ENCODE measurements around the gene NT5DC3.
"Not testable (repeated sequence)": the region's sequence is repeated elsewhere in the genome, so short reads cannot be mapped to it uniquely, and the experiment has no call there.

The NT5DC3 gene

DNA sequence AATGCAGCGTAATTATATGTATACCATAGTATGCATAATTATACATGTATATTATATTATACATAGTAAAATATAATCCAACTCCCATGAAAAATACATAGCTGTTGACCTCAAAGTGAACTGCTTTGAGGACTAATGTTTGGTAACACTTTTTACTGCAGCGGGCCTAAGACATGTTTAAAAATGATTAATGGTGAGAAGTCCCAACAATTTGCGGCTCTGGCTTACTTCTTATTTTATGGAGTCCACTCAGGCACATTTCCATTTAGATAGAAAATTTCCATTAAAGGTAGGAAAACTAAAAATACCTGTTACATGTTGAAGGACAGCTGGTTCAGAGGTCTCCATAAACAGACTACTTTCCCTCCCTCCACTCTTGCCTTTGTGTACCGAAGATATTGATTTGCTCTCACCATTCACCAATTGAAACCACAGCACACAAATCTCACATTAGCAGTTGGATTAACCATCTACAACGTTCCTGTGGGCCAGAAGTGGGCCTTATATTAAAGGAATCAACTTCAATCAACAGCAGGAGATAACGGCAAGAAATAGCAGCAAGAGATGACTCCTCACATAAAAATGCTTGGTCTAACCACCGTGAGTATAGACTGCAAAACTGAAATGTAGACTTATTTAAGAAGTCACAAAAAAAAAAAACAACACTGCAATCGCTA lies 14.1 kb upstream of the NT5DC3 start:
- DNase-seq, result no peak

- DNase-seq, result no peak
These were observed 13.4 kb upstream of the NT5DC3 start for GRCh38 chr12:103854372-103854973.

DNA sequence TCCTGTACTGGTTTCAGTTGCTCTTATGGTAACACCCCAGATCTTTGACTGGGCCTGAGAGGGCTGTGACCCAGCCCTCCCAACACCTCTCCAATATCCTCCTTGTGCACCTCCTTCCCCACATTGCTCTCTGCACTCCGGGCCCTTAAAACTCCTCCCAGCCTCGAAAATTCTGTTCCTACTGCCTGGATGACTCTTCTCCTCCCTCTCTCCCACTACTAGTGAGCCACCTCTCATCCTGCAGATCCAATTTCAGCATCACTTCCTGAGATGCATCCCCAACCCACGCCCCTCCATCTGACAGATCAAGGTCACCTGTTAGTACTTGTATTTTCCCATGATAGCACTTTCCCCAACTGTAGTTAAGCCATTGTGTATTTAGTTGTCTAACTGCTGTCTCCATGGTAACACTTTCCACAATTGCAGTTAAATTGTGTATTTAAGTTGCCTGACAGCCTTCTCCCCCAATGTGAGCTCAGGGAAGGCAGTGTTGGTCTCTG lies 11.5 kb upstream of the NT5DC3 start:
- no peak for DNase-seq

- no peak for DNase-seq
These were observed 10.1 kb upstream of the NT5DC3 start for GRCh38 chr12:103851127-103851526.

- no peak for DNase-seq
These were observed 9.4 kb upstream of the NT5DC3 start for GRCh38 chr12:103850429-103850828.

DNA sequence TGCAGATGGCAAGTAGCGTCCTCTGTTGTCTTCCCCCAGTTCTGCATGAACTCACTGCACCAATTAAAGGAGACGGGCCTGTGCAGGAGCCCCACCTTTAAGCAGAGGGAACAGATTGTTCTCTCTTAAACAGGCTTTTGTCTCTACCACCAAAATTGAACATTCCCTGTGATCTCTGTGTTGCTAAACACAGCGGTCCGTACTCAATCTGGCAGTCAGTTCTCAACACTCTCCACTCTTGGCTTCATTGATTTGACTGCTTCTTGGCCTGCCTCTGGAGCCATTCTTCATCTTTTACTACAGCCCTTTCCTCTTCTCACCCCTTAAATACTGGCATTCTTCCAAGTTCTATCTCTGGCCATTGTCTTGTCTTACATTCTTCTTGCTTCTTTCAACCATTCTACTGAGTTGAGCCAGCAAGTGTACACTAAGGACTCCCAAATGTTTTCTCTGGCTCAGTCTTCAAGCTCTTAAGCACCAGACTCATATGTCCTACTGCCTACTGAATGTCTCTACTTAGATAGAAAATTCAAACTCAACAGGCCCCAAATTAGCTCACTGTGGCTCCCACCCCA lies 8.0 kb upstream of the NT5DC3 start:
- no peak for DNase-seq

GRCh38 chr12:103848143-103848542 lies 7.1 kb upstream of the NT5DC3 start:
- DNase-seq, result no peak

DNA sequence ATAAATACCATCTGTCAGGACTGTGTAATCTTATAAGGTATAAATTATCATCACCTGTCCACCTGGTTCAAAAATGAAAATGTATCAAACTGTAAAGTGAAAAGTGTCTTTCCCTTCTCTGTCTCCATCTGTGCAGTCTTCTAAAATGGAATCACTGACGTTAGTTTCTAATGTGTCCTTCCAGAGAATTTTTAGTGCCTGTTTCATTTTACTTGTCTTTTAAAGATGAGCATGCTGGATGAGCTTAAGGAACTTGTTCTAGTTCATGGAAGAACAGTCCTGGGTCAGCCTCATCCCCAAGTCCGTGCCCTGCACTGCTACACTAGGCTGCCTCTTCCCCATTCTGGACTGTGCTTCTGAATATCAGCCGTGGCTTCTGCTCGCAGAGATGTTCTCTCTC lies 5.4 kb upstream of the NT5DC3 start:
- DNase-seq, result no peak

- DNase-seq, result no peak
These were observed 3.3 kb upstream of the NT5DC3 start for GRCh38 chr12:103844305-103844704.

DNA sequence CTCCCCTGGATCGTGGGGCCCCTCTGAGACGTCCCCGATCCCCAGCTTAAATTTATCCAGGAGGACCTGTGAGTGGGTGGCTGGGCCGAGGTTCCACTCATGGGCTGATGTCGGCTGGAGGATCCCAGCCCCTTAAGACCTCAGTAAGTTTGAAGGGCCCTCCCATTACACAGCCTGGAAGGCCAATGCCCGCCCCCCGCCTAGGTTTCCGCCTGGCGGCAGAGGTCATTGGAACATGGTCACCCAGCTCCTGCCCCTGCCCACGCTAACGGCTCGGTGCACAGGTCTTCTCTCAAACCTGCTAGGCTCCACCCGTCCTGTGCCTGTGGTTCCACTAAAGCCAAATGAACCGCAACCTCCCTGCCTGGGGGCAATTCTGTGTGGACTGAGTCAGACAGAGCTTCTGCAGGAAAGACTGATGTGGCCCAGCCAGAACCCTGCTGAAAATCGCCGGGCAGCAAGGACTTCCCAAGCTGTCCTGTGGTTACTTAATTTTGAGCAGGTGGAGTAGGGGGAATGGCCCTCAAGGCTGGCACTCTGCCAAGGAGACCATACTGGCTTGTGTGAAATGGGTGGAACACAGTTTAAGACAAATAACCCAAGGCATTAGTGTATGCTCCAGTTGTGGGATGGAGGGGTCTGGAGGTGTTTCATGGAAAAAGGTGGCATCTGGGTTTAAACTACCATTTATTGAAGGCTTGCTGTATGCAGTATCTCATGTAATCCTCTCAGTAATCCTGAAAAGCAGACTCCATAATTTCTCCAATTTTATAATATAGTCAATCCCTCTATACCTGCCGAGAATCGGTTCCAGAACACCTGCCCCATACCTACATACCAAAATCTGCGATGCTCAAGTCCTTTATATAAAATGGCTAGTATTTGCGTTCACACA lies 903 bp upstream of the NT5DC3 start:
- peak; percentile 13 for DNase-seq

DNA sequence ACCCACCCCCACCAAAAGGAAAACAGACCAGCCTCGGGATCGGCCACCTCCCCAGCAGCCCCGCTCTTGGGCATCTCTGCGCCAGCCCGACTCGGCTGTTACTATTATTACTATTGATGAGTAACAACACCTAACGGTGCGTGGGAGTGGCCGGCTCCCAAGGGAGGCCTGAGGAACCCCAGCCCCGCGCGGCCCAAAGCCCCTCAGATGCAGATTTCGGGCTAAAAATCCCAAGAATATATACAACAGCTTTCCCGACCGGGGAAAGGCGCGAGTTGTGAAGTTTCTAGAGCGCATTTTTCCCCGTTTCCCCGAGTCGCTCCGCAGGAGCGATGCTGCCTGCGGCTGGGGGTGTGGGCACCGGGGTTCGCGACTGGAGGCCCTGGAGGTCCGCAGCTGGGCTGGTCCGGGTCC lies 565 bp downstream of the NT5DC3 start:
- peak; percentile 47 for DNase-seq

DNA sequence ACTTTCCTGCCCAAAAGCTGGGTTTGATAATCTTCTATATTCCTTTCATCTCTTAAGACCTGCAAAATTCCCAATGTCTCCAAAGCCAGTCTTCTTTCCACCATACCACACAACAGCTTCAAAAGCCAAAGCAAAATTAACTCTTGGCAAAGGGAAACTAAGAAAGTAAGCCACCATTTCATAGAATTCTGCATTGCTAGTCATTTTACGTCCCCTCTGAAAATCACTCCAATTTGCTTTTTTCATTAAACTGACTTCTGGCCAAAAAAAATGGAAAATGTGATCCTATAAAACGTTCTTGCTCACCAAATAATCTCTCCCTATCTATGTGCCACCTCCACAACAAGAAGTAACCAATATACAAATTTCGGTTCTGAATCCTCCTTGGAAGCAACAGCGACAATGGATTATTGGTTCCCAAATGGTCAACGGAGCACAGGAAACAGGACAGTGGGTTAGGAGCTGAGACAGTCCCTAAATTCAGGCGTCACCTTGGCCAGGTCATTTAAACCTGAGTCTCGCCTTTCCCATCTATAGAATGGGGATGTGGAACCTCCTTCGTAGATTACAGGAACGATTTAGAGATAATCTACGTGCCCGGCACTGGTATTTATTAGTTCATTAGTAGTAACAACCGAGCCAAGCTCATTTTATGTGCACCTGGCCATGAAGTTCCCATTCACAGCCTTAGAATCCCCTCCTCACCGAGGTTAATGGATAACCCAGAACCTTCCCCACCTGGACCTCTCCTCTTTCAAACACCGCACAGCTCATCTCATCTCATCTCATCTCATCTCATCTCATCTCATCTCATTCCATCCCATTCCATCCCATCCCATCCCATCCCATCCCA lies 1.2 kb downstream of the NT5DC3 start:
- no peak for DNase-seq

DNA sequence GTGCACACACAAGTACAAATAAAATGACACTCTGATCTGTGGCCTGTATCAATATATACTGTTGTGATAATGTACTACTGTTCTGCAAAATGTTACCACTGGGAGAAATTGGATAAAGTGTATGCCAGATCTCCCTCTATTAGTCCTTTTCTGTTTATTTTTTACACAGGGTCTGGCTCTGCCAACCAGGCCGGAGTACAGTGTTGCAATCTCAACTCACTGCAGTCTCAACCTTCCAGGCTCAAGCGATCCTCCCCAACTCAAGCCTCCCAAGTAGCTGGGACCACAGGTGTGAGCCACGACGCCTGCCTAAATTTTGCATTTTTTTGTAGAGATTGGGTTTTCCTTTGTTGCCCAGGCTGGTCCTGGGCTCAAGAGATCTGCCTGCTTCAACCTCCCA lies 1.9 kb downstream of the NT5DC3 start:
- no peak for DNase-seq

DNA sequence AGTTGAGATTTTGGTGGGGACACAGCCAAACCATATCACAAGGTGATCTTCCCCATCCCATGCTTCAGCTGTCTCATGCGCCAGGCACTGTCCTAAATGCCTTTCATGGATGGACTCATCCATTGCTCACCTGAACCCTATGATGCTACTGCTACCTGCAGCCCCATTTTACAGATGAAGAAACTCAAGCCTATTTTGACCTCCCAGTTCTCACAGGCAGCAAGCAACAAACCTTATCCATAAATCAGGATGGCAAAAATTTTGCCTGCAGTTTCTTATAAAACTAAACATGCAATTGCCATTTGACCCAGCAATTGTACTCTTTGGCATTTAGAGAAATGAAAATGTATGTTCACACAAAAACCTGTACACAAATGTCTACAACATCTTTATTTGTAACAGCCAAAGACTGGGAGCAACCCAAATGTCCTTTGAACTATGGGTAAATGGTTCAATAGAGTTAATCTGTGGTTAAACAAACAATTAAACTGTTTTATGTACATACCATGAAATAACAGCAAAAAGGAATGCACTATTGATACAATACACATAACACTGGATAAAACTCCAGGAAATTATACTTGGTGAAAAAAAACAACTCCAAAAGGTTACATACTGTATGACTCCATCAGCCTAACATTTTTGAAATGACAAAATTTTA lies 2.6 kb downstream of the NT5DC3 start:
- no peak for DNase-seq

- no peak for DNase-seq
These were observed 4.7 kb downstream of the NT5DC3 start for GRCh38 chr12:103836345-103836744.

- not testable (repeated sequence) for DNase-seq
These were observed 5.2 kb downstream of the NT5DC3 start for GRCh38 chr12:103835747-103836335.

DNA sequence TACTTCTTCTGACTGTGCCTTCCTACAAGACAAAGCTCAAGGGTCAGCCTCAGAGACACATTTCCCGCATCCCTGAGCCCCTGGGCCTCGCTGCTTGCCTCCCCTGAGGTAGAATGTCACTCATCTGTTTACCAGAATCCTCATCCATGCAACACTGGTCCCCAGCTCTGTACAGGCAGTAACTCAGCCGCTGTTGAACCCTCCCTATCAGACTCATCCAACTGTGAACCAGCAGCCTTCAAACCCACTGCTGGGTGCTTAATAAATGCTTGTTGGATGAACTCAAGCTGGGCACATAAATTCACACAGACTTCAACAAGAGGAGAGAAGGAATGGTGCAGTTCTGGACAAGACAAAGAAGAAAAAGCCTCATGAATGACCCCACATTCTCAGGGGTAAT lies 6.1 kb downstream of the NT5DC3 start:
- DNase-seq, result no peak

DNA sequence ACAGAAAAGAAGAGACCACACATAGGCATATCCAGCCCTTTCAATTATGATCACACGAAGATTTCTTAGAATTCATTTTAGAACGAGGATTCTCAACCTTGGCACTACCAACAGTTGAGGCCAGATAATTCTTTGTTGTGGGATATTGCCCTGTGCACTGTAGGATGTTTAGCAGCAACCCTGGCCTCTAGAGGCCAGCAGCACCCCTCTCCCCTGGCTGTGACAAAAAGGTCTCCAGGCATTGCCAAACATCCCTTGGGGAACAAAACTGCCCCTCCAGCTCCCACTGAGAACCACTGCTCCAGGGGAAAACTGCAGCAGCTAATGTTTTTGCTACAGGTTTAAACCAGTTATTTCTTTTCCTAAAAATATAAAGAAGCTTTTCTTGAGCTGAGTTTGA lies 7.1 kb downstream of the NT5DC3 start:
- DNase-seq, result no peak

DNA sequence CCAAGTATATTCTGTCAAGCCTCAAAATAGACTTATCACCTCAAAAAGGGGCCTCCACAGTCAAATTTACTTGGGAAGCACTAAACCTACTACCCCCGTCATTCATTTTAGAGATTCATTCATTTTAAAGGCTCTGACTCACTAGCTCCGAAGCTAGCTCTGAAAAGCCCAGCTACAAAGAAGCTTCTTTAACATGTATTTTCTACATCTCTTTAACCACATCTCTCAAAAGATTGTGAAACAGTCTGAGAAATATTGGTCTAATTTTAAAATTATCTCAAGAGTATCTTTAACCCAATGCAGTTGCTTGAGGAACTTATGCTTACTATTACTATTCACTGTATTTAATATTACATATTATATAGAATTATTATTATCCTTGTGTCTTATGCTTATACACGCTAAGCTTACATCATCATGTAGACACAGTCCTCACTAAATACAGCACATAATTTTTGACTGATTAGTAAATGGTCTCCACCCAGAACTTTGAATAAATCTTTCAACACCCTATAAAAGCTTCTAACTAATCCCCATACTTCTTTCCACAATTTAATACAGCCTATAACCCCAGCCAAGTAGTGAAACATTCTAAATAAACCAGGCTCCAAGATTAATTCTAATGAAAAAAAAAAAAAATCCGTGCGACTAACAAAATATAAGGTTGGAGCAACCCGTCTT lies 7.8 kb downstream of the NT5DC3 start:
- DNase-seq, result no peak

DNA sequence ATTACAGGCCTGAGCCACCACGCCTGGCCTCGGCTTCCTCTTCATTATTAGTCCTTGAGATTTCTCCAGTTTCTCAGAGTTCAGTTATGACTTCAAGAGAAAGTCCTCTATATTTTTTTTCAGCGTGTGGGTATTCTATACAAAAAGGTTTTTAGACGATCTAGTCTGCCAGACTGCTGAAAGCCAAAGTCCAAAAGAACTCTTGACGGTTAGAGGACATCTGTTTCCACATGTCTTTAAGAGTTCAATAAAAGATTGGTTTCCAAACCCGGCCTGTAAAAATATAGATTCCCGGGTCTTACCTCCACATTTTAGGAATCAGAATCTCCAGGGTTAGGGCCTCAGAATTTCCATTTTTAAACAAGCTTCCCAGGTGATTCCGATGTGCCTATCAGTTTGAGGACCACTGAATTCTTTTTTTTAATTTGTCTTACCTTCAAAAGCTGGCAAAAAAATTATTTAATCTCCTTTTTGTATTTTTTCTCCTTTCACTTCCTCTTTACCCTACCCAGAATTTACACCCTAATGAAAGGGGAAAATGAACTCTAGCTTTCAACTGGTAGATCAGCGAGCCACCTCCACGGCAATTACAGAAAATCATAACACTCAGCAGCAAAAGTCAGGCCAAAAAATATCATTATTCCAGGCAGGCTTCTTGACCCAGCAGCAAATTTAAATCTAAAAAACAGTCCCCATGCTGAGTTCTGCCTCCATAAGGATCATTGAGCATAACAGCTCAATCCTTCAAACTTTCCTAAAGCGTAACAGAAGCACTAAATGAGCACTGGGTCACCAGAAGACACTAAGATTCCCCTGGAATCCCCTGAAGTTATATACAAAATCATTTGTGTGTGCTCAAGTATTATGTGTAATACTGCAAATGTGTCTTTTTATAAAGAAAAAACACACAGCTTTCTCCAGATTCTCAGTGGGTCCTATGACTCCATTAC lies 8.7 kb downstream of the NT5DC3 start:
- DNase-seq, result no peak

Data from activated naive CD4-positive, alpha-beta T cell treated with anti-CD3 and anti-CD28 coated beads, Interleukin-2, amount 50 U/mL, for 16 hours (primary cell).